Measurements from ENCODE around the gene OR6X1. TPM values are rescaled to one million over a fixed set of nuclear protein-coding genes. Genes with fewer than 3 reads are reported as not detected.

OR6X1 gene, protein sequence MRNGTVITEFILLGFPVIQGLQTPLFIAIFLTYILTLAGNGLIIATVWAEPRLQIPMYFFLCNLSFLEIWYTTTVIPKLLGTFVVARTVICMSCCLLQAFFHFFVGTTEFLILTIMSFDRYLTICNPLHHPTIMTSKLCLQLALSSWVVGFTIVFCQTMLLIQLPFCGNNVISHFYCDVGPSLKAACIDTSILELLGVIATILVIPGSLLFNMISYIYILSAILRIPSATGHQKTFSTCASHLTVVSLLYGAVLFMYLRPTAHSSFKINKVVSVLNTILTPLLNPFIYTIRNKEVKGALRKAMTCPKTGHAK
- not detected for total RNA-seq

DNA sequence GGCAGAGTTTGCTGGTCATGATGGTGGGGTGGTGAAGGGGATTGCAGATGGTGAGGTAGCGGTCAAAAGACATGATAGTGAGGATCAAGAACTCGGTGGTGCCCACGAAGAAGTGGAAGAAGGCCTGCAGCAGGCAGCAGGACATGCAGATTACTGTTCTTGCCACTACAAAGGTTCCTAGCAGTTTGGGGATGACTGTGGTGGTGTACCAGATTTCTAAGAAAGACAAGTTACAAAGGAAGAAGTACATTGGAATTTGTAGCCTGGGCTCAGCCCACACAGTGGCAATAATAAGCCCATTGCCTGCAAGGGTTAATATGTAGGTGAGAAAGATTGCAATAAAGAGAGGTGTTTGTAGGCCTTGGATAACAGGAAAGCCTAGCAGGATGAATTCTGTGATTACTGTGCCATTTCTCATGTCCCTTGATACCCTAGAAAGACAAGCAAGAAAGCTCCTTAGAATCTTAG lies at the start of gene OR6X1:
Gene OR6X1 (minus strand): TSS at position 418 of the 468 bp plus-strand sequence. CDS start 0 bp downstream, at position 418.
- Mint-ChIP-seq H3K4me1 (no peaks in the 10 kb centered on the region), H3K27me3 (peaks cover 17% of the 10 kb centered on the region), H3K9me3 (no peaks in the 10 kb centered on the region), H3K36me3 (no peaks in the 10 kb centered on the region), H3K27ac (no peak within 1 kb of the TSS), H3K4me3 (no peak within 1 kb of the TSS)
- no peak for DNase-seq

DNA sequence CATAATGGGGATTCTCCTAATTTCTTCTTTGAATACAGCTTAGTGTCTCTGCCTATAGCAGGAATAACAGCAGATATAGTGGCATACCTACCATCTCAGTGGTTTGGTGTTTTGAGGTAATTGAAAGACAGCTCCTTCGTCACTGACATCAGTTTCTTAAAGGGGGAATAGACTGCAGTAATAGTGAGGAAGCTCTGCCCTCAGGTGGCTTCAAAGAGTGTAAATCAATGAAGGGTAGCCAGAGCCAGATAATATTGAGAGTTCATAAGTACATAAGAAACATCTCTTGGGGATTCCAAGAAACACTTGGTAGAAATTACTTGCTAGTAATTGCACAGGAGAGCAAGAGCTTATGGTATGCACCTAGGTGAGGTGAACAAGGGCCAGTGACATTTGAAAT lies 47.4 kb upstream of the OR6X1 start:
- H3K4me3 Mint-ChIP-seq = no peak overlapping the region
- H3K27ac Mint-ChIP-seq = no peak overlapping the region
- H3K36me3 Mint-ChIP-seq = no peaks in the 10 kb centered on the region
- H3K9me3 Mint-ChIP-seq = no peaks in the 10 kb centered on the region
- no peaks in the 10 kb centered on the region for H3K27me3 Mint-ChIP-seq
- no peaks in the 10 kb centered on the region for H3K4me1 Mint-ChIP-seq
- DNase-seq = no peak

DNA sequence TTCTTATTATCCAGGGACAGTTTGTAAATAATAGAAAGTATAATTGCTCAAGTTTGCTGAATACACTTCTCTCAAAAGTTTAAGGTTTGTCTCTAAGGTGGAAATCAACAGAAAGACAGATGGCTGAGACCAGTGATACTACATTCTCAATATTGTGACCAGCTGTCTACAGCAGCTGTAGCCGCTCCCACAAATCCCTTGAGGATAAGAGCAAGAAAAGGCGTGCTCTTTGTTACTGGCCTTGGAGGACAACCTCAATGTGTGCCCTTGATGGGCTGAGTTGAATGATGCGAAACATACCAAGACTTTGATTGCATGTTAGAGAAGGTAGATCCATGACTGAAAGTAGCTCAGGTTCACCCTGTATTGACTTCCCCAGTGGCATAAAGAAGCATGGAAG lies 45.7 kb upstream of the OR6X1 start:
- no peaks in the 10 kb centered on the region for H3K27me3 Mint-ChIP-seq
- H3K36me3 Mint-ChIP-seq = no peaks in the 10 kb centered on the region
- no peak overlapping the region for H3K27ac Mint-ChIP-seq

DNA sequence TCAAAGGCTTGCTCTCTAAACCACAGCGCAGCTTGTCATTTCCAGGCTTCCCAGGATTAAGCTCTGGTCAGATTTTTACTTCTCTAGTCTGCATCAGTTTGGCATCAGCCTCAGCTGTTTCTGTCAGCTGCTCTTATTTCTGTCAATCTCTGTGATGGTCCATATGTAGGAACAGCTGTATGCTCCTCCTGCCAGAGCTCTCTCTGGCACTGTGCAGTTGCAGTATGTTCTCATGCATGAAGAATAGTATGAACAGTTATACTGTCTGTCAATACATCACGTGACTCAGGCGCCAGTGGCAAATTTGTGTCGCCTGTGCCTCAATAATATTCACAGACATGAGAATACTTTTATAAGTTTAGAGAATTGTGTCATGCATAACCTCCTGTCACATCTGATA lies 45.1 kb upstream of the OR6X1 start:
- no peaks in the 10 kb centered on the region for H3K36me3 Mint-ChIP-seq
- H3K9me3 Mint-ChIP-seq = no peaks in the 10 kb centered on the region
- no peak overlapping the region for H3K4me3 Mint-ChIP-seq
- no peak overlapping the region for H3K27ac Mint-ChIP-seq
- H3K4me1 Mint-ChIP-seq = no peaks in the 10 kb centered on the region
- no peak for DNase-seq
- no peaks in the 10 kb centered on the region for H3K27me3 Mint-ChIP-seq

More for the DNA sequence above, 45.7 kb upstream of the OR6X1 start:
- Mint-ChIP-seq H3K4me3 (no peak overlapping the region), H3K4me1 (no peaks in the 10 kb centered on the region), H3K9me3 (no peaks in the 10 kb centered on the region)
- DNase-seq = no peak

DNA sequence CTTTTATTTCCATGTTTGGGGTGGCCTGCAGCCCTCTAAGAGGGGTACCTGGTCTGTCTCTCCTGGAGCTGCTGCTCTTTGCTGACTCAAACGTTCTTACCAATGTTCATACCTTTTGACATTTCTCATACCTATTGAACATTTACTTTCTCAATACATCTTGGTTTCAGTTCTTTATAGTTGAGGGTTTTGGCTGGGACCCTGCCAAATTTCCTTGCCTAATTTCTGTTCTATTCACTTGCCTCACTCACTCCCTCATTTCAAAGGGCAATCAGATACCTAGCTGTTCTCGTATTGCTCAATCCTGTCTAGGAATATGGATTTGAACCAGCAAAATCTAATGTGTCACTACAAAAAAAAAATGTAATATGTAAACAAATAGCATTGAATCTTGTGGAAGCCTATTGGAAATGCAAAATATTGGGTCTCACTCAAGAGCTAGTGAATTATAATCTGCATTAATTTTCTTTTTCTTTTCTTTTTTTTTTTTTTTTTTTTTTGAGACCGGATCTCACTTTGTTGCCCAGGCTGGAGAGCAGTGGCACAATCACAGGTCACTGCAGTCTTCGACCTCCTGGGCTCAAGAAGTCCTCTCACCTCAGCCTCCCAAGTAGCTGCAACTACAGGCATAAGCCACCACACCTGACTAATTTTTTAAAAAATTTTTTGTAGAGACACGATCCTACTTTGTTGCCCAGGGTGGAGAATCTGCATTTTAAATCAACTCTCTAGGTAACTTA lies 44.4 kb upstream of the OR6X1 start:
- H3K27me3 Mint-ChIP-seq = no peaks in the 10 kb centered on the region
- H3K36me3 Mint-ChIP-seq = no peaks in the 10 kb centered on the region
- no peak overlapping the region for H3K27ac Mint-ChIP-seq
- H3K4me3 Mint-ChIP-seq = no peak overlapping the region
- H3K4me1 Mint-ChIP-seq = no peaks in the 10 kb centered on the region
- no peak for DNase-seq
- no peaks in the 10 kb centered on the region for H3K9me3 Mint-ChIP-seq

DNA sequence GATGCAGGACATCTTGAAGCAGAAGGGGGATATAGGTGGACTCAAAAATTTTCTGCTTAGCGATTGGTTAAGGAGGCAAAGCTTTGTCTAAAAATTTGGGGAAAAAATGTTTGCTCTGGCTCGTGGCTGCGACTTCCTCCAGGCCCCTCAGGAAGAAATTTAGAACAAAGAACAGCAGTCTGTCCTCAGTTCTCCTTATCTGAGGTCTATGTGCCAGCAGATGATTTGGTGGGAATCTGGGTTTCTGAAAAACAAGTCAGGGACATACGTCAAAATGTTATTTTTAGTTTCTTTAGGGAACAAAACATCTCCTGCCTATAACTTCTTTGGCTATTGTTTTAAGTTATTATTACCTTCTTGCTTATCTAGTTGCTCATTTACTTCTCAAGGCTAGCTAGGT lies 43.8 kb upstream of the OR6X1 start:
- no peak for DNase-seq
- H3K36me3 Mint-ChIP-seq = no peaks in the 10 kb centered on the region

DNA sequence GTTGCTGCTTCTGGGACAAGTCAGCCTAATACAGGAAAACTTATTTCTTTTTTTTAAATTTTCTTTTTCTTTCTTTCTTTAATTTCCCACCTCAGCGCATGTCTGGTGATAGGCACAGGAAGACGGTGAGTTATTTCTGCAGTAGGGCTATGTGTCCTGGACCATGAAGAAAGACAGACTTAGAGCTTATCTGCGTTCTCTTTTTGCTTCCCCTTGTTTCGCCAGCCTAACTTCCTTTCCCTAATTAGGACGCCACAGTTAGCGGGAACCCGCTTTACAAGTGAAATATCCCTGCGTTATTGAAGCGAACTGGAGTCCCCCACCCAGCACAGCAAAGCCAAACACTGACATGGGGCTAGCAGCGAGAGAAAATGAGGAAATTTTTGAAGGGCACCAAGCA lies 43.2 kb upstream of the OR6X1 start:
- H3K27ac Mint-ChIP-seq = no peak overlapping the region
- H3K4me3 Mint-ChIP-seq = no peak overlapping the region
- H3K9me3 Mint-ChIP-seq = no peaks in the 10 kb centered on the region
- H3K4me1 Mint-ChIP-seq = no peaks in the 10 kb centered on the region
- DNase-seq = no peak
- no peaks in the 10 kb centered on the region for H3K27me3 Mint-ChIP-seq
- H3K36me3 Mint-ChIP-seq = no peaks in the 10 kb centered on the region

More for the DNA sequence above, 43.8 kb upstream of the OR6X1 start:
- H3K27ac Mint-ChIP-seq = no peak overlapping the region
- H3K4me3 Mint-ChIP-seq = no peak overlapping the region
- no peaks in the 10 kb centered on the region for H3K27me3 Mint-ChIP-seq
- H3K9me3 Mint-ChIP-seq = no peaks in the 10 kb centered on the region
- no peaks in the 10 kb centered on the region for H3K4me1 Mint-ChIP-seq

DNA sequence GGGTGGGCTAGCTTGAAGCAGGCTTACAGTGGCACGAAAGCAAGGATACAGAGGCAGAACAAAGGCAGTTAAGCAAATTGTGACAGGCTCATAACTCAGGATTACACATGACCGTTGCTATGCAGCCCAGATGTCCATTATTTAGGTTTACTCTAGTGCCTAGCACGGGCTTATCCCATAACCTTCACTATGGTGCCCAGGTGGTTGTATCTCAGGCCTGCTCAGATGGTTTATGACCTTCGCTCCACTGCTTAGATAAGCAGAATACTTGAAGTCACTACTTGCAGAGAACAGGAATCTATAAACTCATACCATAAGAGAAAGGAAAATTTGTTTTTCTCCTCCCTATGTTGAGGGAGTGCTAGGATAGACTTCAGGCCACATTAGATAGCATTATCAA lies 42.8 kb upstream of the OR6X1 start:
- no peak for DNase-seq
- Mint-ChIP-seq H3K27me3 (no peaks in the 10 kb centered on the region), H3K4me1 (no peaks in the 10 kb centered on the region), H3K9me3 (no peaks in the 10 kb centered on the region), H3K4me3 (no peak overlapping the region), H3K36me3 (no peaks in the 10 kb centered on the region), H3K27ac (no peak overlapping the region)

DNA sequence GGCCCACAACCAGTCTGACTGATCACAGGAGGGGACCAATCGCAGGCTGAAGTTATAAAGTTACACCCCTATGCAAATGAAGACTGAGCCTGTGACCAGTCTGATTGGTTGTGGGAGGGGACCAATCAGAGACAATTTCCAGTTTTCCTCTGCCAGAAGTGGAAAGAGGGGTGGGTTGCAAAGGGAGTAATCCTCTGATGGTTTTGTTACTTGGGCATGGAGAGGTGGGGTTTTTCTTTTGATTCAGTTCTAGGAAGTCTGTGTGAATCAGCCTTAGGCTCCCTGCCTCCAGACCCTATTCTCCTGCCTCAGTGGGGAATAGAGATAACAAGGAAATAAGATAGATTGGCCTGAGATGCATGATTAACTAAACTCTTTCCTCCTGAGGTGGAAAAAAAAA lies 41.9 kb upstream of the OR6X1 start:
- H3K36me3 Mint-ChIP-seq = no peaks in the 10 kb centered on the region
- H3K4me1 Mint-ChIP-seq = no peaks in the 10 kb centered on the region
- no peak overlapping the region for H3K27ac Mint-ChIP-seq
- no peaks in the 10 kb centered on the region for H3K27me3 Mint-ChIP-seq
- no peaks in the 10 kb centered on the region for H3K9me3 Mint-ChIP-seq
- no peak overlapping the region for H3K4me3 Mint-ChIP-seq
- no peak for DNase-seq

DNA sequence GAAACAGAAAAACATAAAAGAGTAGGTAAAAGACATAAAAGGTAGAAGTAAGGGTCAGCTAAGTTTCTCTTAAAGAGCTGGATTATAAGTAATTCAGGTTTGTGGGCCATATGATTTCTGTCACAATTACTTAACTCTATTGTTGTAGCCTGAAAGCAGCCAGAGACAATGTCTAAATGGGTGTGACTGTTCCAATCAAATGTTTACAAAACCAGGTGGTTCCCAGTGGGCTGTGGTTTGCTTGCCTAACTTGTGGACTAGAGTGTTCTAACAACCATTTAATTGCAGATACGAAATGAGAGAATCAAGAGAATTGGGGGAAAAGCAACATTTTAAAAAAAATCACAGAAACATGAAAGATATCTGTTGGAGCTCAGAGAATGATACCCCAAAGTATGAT lies 29.2 kb upstream of the OR6X1 start:
- peaks cover 13% of the 10 kb centered on the region for H3K27me3 Mint-ChIP-seq
- no peak for DNase-seq
- H3K4me1 Mint-ChIP-seq = no peaks in the 10 kb centered on the region
- no peak overlapping the region for H3K4me3 Mint-ChIP-seq
- H3K9me3 Mint-ChIP-seq = no peaks in the 10 kb centered on the region
- no peak overlapping the region for H3K27ac Mint-ChIP-seq
- H3K36me3 Mint-ChIP-seq = no peaks in the 10 kb centered on the region

DNA sequence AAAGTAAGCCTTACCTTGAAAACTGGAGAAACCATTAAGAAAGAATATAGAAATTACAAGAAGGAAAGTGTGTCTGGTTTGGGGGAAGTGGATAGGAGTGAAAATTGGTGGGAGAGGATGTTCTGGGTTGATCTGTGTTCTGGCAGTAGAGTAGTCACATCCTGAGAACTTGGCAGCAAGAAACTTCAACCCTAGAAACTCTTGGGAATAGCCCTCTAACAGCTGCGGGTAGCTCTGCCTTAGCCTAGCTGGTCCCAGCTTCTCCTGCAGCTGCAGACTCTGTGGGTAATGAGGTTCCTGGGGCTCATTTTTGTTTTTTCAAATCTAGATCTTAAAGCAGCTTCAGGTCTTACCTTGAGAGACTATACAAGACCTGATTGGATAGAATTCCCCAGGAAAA lies 24.2 kb upstream of the OR6X1 start:
- Mint-ChIP-seq H3K4me3 (no peak overlapping the region), H3K9me3 (no peaks in the 10 kb centered on the region), H3K27ac (no peak overlapping the region), H3K4me1 (no peaks in the 10 kb centered on the region), H3K27me3 (peaks cover 4% of the 10 kb centered on the region), H3K36me3 (no peaks in the 10 kb centered on the region)
- no peak for DNase-seq

DNA sequence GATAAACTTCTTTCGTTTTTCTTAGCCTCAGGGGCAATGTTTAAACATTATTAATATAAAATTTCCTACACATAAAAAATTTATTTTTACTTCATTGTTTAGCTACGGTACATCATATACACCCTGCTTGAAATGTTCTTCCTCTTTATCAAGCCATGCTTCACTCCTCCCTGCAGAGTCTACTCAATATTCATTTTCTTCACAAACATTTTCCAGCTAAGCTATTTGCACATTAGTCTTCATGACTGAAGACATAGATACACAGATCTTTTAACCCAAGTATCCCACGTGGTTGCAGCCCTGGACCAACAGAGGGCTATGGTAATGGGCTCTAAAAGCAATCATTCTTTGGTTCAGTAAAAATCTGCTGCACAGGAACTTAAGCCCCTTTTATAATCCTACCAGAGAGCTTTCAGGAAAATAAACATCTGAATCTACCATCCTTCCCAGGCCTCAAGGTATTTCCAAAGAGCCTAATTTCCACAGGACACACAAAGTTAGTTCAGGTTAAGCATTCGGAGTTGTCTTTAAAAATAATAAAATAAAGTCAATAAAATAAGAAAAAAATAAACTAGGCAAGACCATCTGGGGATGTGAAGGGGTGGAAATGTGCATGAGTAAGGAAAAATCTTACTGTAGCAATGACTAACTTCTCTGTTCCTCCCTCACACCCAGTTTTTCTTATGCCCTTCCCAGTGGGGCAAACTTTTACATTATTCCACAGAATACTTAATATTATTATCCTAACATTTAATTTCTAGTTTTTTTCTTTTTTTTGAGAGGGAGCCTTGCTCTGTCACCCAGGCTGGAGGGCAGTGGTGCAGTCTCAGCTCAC lies 21.6 kb upstream of the OR6X1 start:
- no peak overlapping the region for H3K4me3 Mint-ChIP-seq
- no peak for DNase-seq
- no peaks in the 10 kb centered on the region for H3K36me3 Mint-ChIP-seq
- no peak overlapping the region for H3K27ac Mint-ChIP-seq
- H3K27me3 Mint-ChIP-seq = no peaks in the 10 kb centered on the region
- no peaks in the 10 kb centered on the region for H3K4me1 Mint-ChIP-seq
- no peaks in the 10 kb centered on the region for H3K9me3 Mint-ChIP-seq

DNA sequence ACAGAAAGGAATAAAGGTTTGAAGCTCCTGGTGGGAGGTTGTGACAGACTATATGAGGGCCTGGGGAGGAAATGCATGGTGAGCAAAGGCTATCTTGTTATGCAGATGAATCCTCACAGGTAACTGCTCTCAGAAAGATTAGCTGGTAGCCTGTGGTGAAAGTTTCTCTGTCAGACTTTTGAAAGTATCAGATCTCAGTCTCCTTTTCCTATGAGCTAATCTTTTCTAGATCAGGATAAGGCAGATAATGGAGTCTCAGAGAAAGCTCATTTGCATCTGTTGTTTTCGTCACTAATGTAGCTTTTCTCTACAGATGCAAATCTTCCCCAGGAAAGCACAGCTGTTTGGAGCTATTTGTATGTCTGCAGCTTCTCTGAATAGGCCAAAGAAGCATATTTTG lies 21.0 kb upstream of the OR6X1 start:
- DNase-seq = no peak
- no peak overlapping the region for H3K27ac Mint-ChIP-seq
- no peaks in the 10 kb centered on the region for H3K9me3 Mint-ChIP-seq
- no peaks in the 10 kb centered on the region for H3K27me3 Mint-ChIP-seq
- no peaks in the 10 kb centered on the region for H3K36me3 Mint-ChIP-seq
- no peaks in the 10 kb centered on the region for H3K4me1 Mint-ChIP-seq
- H3K4me3 Mint-ChIP-seq = no peak overlapping the region

DNA sequence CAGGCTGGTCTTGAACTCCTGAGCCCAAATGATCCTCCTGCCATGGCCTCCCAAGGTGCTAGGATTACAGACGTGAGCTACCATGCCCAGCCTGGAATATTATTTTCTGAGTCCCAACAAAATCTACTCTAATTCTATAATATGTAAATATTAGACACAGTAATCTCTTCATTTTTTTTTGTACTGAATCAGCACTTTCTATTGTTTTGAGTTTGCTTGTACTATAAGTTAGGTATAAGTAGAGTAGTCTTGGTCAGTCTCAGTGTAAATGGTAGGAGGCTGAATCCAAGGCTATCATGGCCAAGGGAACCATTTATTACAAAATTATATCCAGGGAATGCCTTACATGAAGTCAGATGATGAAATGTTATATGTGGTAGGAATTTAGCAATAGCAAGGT lies 19.6 kb upstream of the OR6X1 start:
- H3K4me1 Mint-ChIP-seq = no peaks in the 10 kb centered on the region
- H3K27me3 Mint-ChIP-seq = no peaks in the 10 kb centered on the region
- H3K9me3 Mint-ChIP-seq = no peaks in the 10 kb centered on the region
- no peak for DNase-seq
- no peak overlapping the region for H3K27ac Mint-ChIP-seq
- no peak overlapping the region for H3K4me3 Mint-ChIP-seq
- no peaks in the 10 kb centered on the region for H3K36me3 Mint-ChIP-seq

DNA sequence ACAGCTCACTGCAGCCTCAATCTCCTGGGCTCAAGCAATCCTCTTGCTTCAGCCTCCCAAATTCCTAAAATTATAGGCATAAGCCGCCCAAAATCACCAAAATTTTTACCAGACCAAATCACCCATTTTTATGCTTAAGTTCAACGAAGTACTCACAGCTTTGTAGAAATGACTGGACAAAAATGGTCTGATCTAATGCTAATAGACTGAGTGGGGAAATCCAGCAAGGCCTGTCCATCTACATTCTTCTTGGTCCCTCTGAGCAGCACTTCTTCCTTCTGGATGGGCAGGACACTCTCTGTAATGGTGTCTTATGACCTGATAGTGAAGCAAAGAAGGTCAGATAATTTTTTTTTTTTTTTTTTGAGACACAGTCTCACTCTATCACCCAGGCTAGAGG lies 18.7 kb upstream of the OR6X1 start:
- H3K27ac Mint-ChIP-seq = no peak overlapping the region
- no peaks in the 10 kb centered on the region for H3K9me3 Mint-ChIP-seq
- DNase-seq = no peak
- no peak overlapping the region for H3K4me3 Mint-ChIP-seq
- H3K4me1 Mint-ChIP-seq = no peaks in the 10 kb centered on the region
- no peaks in the 10 kb centered on the region for H3K36me3 Mint-ChIP-seq
- H3K27me3 Mint-ChIP-seq = peaks cover 4% of the 10 kb centered on the region

Measured in activated naive CD8-positive, alpha-beta T cell treated with anti-CD3 and anti-CD28 coated beads for 36 hours (primary cell).